ENCODE results near the gene ZFYVE9. TPM values are rescaled to one million over a fixed set of nuclear protein-coding genes. Genes with fewer than 3 reads are reported as not detected.

Gene ZFYVE9
- total RNA-seq, 2 donors from 2014 or later, result 17.3 to 20.2 TPM

Other genes with a start within 250 kb of the ZFYVE9 start
- 1 to 10 TPM; 3.2 to 9.2 TPM for gene RAB3B, start 151.4 kb upstream of the ZFYVE9 start, total RNA-seq
- gene KTI12, start 108.3 kb upstream of the ZFYVE9 start, total RNA-seq, result 1 to 10 TPM; 5.2 to 7.7 TPM
- gene TXNDC12, start 86.9 kb upstream of the ZFYVE9 start, total RNA-seq, result 10 to 100 TPM; 43.9 to 46.8 TPM
- gene BTF3L4, start 85.8 kb upstream of the ZFYVE9 start, total RNA-seq, result 10 to 100 TPM; 19.1 to 20.9 TPM
- gene CC2D1B, start 224.1 kb downstream of the ZFYVE9 start, total RNA-seq, result 10 to 100 TPM; 32.8 to 35.3 TPM

All from left colon (tissue), 2 donors.